Measurements from ENCODE around the gene SLTM.
"Not testable (repeated sequence)": the region's sequence is repeated elsewhere in the genome, so short reads cannot be mapped to it uniquely, and the experiment has no call there.

Gene SLTM

GRCh38 chr15:58933281-58934113 lies at the start of gene SLTM:
Gene SLTM (minus strand): TSS chr15:58933679. CDS start chr15:58933565, 114 bp downstream.
- peak; percentile 96 for DNase-seq

- DNase-seq = no peak
These were observed 49.8 kb upstream of the SLTM start for GRCh38 chr15:58983261-58983660.

DNA sequence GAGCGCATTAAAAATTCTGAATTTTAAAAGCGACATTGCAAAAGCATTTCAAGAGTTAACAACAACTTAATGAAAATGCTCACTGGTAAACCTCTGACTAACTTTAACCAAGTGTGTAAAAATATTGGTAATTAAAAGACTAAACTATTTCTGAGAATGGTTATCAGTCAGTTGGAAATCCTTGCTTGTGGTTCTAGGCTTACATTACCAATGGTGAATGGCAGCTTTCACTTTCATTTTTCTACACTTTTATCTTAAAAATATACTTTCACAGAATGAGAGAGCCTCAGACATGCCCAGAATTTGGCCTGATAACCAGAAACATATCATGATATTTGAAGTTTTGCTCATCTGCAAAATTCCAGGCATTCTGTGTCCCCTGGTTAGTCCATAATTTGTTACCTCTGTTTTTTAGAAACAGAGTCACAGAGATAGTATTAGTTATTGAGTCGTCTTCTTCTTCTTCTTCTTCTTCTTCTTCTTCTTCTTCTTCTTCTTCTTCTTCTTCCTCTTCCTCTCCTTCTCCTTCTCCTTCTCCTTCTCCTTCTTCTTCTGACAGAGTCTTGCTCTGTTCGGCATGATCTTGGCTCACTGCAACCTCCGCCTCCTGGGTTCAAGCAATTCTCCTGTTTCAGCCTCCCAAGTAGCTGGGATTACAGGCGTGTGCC lies 48.5 kb upstream of the SLTM start:
- no peak for DNase-seq

GRCh38 chr15:58980351-58980939 lies 47.0 kb upstream of the SLTM start:
- peak; percentile 58 for DNase-seq

DNA sequence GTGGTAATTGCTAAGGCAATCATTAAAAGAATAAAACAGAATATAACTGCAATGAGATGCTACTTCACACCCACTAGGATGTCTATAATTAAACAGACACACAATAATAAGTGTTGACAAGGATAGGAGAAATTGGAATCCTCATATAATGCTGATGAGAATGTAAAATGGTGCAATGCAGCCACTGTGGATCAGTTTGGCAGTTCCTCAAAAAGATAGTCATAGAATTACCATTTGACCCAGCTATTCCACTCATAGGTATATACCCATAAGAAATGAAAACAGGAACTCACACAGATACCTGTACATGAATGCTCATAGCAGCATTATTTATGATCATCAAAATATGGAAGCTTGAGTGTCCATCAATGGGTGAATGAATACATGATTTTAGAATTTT lies 44.4 kb upstream of the SLTM start:
- DNase-seq = no peak

GRCh38 chr15:58967479-58967878 lies 34.0 kb upstream of the SLTM start:
- no peak for DNase-seq

DNA sequence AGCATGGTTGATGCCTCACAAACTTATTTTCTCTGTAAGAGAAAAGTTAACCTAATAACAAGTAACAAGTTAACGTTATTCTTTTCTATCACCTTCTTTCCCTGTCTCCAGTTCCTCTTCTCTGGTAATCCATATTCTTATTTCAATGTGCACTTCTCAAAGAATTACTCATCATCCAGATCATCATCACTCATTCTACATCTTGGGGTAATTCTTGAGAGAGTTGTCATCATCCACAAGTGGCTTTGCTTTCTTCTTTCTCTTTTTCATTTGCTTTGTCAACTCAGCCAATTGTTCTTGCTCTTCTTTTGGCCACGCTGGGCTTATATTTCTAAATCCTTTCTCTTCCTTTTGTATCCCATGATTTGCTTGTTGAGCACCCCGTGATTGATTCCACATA lies 33.2 kb upstream of the SLTM start:
- no peak for DNase-seq

- no peak for DNase-seq
These were observed 29.4 kb upstream of the SLTM start for GRCh38 chr15:58962662-58963565.

- no peak for DNase-seq
These were observed 28.7 kb upstream of the SLTM start for GRCh38 chr15:58962136-58962535.

GRCh38 chr15:58958811-58959210 lies 25.3 kb upstream of the SLTM start:
- DNase-seq = no peak

DNA sequence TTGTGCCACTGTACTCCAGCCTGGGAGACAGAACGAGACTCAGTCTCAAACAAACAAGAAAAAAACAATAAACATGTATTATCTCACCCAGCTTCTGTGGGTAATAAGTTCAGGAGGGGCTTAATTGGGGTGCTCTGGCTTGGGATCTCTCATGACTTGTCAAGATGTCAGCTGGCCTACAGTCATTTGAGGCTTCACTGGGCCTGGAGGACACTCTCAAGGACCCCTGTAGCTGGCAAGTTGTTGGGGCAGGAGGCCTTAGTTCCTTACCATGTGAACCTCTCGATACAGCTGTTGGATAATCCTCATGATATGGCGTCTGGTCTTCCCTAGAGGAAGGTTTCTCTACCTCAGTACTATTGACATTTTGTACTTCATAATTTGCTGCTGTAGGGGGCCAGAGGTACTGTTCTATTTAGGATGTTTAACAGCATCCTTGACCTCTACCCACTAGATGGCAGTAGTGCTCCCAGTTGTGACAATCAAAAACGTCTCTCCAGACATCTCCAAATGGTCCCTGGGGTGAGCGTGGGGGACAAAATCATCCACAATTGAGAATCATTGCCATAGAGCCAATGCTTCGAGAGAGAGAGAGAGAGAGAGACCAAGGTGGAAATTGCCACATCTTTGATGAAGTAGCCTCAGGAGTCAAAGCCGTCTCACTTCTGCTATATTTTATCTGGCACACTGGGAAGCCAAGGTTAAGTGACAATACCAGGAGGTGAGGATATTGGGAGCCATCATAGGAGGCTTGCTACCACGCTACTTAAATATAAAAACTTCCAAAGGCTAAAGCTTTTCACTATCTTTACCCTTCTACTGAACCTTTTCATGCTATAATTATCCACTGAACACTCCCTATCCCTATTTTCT lies 23.9 kb upstream of the SLTM start:
- DNase-seq = peak; percentile 54

GRCh38 chr15:58952751-58953150 lies 19.3 kb upstream of the SLTM start:
- no peak for DNase-seq

GRCh38 chr15:58951388-58952007 lies 18.0 kb upstream of the SLTM start:
- DNase-seq = no peak

DNA sequence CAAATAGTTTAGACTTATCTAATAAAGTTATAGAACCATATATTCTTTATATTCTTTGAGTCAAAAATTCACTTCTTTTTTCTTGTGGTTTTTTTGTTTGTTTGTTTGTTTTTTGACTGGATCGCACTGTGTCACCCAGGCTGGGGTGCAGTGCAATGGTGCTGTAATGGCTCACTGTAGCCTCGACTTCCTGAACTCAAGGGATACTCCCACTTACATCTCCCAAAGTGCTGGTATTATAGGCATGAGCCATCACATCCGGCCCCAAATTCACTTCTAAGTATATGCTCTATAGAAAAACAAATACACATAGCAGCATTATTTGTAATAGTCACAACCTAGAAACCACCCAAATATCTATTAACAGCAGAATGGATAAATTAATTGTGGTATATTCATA lies 13.7 kb upstream of the SLTM start:
- peak; percentile 6 for DNase-seq

- DNase-seq = not testable (repeated sequence)
These were observed 1.5 kb upstream of the SLTM start for GRCh38 chr15:58934974-58935373.

- no peak for DNase-seq
These were observed 1.0 kb upstream of the SLTM start for GRCh38 chr15:58934521-58934920.

- no peak for DNase-seq
These were observed 602 bp upstream of the SLTM start for GRCh38 chr15:58934114-58934447.

GRCh38 chr15:58932710-58933280 lies 684 bp downstream of the SLTM start:
- DNase-seq = no peak

DNA sequence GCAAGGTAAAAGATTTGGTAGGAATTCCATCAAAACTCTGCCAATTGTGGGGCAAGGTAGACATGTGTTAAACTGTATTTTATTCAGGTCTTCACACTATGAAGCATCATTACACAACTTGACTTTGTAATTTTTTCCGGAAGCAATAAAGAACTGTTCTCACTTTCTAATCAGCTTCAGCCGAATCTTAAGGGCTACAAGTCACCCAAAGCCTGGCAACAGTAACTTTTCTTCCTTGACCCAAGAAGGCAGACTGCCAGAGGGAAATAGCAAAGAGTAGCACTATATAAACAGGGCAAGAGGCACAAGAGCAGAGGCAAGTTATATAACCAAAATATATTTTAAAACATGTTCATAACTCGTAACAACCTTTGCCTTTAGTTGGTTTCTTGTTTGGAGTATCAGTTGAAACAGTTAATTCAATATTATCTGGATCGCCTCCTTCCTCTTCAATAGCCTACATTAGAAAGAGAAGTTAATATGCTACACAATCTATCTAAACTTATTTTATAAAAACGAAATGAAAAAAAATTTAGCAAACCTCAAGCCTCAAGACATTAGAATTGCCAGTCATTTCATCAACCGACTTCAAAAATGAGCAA lies 1.4 kb downstream of the SLTM start:
- DNase-seq = peak; percentile 71

- DNase-seq = no peak
These were observed 3.5 kb downstream of the SLTM start for GRCh38 chr15:58929891-58930416.

- DNase-seq = no peak
These were observed 6.7 kb downstream of the SLTM start for GRCh38 chr15:58926823-58927222.

Measured in MV-4-11 (cell line).